Measurements from ENCODE around the gene TBL1X. TPM values are rescaled to one million over a fixed set of nuclear protein-coding genes. Genes with fewer than 3 reads are reported as not detected.

TBL1X gene
- total RNA-seq, 4 donors from 2014 or later = 15.0 to 19.4 (median 16.3) TPM

GRCh38 chrX:9775930-9776329, 311.1 kb downstream of the TBL1X start:
- TF ChIP-seq, protein P1, sequence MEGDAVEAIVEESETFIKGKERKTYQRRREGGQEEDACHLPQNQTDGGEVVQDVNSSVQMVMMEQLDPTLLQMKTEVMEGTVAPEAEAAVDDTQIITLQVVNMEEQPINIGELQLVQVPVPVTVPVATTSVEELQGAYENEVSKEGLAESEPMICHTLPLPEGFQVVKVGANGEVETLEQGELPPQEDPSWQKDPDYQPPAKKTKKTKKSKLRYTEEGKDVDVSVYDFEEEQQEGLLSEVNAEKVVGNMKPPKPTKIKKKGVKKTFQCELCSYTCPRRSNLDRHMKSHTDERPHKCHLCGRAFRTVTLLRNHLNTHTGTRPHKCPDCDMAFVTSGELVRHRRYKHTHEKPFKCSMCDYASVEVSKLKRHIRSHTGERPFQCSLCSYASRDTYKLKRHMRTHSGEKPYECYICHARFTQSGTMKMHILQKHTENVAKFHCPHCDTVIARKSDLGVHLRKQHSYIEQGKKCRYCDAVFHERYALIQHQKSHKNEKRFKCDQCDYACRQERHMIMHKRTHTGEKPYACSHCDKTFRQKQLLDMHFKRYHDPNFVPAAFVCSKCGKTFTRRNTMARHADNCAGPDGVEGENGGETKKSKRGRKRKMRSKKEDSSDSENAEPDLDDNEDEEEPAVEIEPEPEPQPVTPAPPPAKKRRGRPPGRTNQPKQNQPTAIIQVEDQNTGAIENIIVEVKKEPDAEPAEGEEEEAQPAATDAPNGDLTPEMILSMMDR (IDR thresholded peaks at IDR 0.05; ENCODE audit: low read depth) = no peak

DNA sequence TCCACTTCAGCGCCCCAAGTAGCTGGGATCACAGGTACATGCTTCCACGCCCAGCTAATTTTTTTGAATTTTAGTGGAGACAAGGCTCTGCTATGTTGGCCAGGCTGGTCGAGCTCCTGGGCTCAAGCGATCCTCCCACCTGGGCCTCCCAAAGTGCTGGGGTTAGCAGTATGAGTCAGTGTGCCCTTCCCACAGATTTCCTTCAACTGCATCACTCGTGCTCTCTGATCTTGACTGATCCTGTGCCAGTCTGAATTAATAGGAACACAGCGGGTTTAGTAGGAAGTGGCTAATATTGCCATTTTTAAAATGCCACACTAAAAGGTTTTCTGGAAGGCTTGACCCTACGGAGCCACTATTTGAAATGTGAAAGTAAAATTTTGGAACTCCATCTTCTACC, 317.1 kb downstream of the TBL1X start:
- TF ChIP-seq, protein P1 (IDR thresholded peaks at IDR 0.05; ENCODE audit: low read depth) = no peak

DNA sequence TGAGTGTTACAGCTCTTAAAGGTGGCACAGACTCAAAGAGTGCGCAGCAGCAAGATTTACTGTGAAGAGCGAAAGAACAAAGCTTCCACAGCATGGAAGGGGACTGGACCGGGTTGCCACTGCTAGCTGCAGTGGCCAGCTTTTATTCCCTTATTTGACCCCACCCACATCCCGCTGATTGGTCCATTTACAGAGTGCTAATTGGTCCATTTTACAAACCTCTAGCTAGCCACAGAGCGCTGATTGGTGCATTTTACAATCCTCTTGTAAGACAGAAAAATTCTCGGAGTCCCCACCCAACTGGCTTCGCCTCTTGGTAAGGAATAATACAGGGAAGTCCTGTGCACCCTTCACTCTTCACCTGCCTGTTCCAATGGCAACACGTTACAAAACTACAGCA, 319.5 kb downstream of the TBL1X start:
- TF ChIP-seq, protein P1 (IDR thresholded peaks at IDR 0.05; ENCODE audit: low read depth) = no peak

- TF ChIP-seq, protein P1 (IDR thresholded peaks at IDR 0.05; ENCODE audit: low read depth) = no peak
These were observed 320.5 kb downstream of the TBL1X start for GRCh38 chrX:9785254-9785943.

DNA sequence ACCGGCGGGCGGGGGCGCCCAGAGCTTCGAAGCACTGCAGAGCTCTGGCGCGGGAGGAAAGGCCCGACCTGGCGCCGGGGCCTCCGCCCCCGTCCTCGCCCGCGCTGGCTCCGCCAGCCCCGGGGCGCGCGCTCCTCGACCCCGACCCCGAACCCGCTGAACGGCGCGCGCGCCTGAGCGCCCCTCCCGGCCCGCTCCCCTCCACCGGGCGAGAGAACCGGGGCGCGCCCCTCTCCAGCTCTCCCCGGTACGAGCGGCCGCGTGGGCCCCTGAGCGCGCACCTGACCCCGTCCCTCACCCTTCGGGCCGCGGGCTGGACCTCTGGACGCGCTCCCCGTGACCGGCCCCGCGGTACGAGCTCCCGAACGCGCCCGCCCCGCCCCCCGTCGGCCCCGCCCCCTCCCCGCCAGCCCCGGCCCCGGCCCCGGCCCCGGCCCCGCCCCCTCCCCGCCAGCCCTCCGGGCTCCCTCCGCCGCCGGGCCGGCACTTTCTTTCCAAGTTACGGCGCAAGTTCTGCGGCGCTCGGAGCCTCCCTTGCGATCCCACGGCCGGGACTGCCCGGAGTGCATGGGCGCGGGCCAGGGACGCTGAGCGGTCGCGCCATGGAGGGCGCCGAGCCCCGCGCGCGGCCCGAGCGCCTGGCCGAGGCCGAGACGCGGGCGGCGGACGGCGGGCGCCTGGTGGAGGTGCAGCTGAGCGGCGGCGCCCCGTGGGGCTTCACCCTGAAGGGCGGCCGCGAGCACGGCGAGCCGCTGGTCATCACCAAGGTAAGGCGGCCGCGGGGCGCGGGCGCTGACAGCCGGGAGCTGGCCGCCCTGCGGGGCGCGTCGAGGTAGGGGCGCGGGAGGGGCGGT, 321.3 kb downstream of the TBL1X start, which contains the start of gene SHROOM2:
SHROOM2 (plus strand) TSS at position 486 of the 854 bp plus-strand sequence; CDS start at position 603, 117 bp downstream.
- TF ChIP-seq, protein P1 (IDR thresholded peaks at IDR 0.05; ENCODE audit: low read depth) = no peak

GRCh38 chrX:9786798-9787635, 322.2 kb downstream of the TBL1X start:
- TF ChIP-seq, protein P1 (IDR thresholded peaks at IDR 0.05; ENCODE audit: low read depth) = no peak

Measured in subcutaneous adipose tissue (tissue), 4 donors.